GM19035 (cell line): ENCODE results near the gene MGAT1.
"Not testable (repeated sequence)": the region's sequence is repeated elsewhere in the genome, so short reads cannot be mapped to it uniquely, and the experiment has no call there.

Experiments used
- ATAC-seq: cut with Tn5 transposase; IDR thresholded peaks from one replicate; pipeline ENCODE4 v1.9.1; 2021; ENCODE audit not compliant: unreplicated experiment

The MGAT1 gene

DNA sequence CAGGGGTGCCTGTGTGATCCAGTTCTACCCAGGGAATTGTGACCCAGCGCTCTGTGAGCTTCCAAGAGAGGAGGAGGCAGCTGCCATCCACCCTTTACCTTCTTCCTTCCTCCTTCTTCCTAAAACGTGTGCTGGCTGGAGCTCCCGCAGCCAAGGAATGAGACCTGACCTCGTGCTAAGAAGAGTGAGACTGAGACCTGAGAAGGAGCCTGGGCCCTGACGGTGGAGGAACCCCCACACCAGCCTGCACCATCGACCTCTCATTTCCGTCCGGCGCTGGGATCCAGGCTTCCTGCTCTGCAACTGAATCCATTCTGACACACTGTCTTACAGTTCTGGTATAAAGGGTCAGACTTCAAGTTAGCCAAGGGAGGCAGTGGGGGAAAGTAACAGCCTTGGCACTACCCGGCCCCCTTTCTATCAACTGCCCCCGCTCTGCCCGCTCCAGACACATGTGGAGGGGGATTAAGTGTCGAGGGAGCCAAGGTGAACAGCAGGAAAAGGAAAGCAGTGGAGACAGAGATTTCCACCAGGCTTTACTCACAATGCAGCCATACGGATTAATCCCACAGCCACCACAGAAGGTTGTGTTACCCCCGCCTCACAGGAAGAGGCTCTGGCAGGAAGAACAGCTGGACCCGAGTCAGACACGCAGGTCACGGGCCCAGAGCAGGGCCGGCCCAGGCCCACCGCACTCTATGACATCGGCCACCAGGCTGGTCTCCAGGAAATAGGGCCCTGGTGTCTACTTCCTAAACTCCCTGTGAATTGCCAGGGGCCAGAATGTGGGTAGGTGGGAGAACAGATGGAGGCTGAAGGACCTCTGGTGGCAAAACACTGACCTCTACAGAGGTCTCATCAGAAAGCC lies 15.8 kb downstream of the MGAT1 start:
- no peak for ATAC-seq

DNA sequence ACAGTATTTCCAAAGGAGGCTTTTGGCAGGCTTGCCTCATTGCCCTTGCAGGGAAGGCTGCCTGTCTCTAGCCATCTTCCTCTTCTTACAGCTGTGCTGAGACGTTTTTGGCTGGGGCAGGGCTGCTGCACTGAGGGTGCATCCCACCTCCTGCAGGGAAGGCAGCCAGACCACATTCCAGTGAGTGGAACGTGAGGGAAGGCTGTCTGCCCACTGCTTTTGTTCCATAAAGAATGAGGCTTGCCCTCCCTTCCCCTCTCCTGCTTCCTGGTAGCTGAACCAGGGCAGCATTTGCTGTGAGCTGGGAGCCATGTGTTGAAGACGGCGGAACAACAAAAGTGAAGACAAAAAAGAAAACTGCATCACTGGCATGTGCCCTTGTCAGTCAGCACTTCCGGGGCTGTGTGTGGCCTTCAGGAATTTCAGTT lies 16.8 kb downstream of the MGAT1 start:
- no peak for ATAC-seq

DNA sequence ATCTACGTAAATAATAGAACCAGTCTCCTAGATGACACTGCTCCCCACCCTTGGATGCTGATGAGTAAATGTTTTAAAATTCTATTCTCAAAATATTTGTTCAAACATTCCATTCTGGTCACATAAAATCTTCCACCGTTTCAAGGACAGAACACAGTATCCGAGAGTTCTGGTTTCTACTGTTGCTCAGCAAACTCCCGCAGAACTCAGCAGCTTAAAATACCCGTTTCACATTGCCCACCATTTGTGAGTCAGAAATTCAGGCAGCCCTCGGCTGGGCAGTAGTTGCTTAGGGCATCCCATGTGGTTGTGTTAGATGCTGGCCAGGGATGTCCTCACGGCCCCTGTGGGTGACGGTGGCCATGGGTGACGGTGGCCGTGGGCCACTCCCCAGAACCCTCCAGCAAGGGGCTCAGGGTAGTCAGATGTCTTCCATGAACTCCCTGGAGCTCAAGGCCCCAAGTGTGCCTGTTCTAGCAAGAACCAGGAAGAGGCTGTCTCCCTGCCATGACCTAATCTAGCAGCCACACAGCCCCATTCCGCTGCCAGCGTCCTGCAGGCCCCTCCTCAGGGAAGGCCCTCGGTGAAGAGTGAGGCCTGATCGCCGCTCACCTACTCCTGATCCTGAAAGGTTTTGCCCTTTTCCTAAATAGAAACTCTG lies 17.4 kb downstream of the MGAT1 start:
- ATAC-seq: no peak

- ATAC-seq: peak; percentile 53
Observed at GRCh38 chr5:180784497-180785097, 18.0 kb downstream of the MGAT1 start.

DNA sequence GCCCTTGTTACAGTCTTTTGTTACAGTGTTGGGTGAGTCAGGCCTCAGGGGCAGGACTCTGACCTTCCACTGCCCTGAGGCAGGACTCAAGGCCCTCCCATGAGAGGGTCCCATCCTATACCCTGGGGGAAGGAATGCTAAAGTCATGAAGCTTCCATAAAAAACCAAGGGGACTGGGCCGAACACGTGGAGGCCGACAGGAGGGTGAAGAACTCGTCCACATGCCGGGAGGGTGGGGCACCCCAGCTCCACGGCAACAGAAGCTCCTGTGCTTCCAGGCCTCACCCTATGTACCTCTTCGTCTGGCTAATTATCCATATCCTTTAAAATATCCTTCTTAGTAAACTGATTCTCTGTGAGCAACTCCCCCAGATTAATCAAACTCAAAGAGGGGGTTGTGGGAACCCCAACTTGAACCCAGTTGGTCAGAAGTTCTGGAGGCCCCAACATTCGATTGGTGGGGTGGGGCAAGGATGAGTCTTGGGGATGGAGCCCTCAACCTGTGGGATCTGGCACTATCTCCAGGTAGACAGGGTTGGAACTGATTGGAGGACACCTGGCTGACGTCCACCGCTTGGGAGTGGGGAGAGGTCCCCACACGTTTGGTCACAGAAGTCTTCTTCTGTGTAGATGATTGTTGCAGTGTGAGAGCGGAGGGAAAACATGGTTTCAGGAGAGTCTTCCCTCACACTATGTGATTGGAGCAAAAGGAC lies 19.1 kb downstream of the MGAT1 start:
- no peak for ATAC-seq

- no peak for ATAC-seq
Observed at GRCh38 chr5:180782748-180783147, 19.9 kb downstream of the MGAT1 start.

DNA sequence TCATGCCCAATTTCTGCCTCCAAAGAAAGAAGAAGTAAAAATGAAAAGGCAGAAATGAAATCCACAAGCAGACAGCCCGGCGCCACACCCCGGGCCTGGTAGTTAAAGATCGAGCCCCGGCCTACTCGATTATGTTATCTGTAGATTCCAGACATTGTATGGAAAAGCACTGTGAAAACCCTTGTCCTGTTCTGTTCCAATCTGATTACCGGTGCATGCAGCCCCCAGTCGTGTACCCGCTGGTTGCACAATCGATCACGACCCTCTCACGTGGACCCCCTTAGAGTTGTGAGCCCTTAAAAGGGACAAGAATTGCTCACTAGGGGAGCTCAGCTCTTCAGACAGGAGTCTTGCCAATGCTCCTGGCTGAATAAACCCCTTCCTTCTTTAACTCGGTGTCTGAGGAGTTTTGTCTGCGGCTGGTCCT lies 20.7 kb downstream of the MGAT1 start:
- ATAC-seq: not testable (repeated sequence)

- ATAC-seq: no peak
Observed at GRCh38 chr5:180779985-180780610, 22.5 kb downstream of the MGAT1 start.

GRCh38 chr5:180777475-180777874 lies 25.1 kb downstream of the MGAT1 start:
- ATAC-seq: no peak

DNA sequence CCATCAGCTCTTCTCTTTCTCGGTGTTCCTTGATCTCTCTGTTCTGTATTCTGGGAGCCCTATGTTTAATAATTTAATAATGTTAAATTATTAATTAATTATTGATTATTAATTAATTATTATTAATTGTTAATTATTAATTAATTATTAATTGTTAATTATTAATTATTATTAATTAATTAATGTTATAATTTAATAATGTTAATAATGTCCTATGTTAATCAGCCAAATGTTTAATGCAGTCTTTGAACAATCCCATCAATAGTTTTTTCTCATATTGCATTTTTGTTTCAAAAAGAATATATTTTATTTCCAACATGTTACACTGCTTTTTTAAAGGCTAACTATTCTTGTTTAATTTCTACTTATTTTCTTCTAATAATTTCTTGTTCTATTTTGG lies 26.2 kb downstream of the MGAT1 start:
- no peak for ATAC-seq

- ATAC-seq: no peak
Observed at GRCh38 chr5:180775624-180776023, 27.0 kb downstream of the MGAT1 start.

GRCh38 chr5:180771839-180772238 lies 30.8 kb downstream of the MGAT1 start:
- ATAC-seq: no peak

GRCh38 chr5:180769821-180770220 lies 32.8 kb downstream of the MGAT1 start:
- ATAC-seq: no peak

DNA sequence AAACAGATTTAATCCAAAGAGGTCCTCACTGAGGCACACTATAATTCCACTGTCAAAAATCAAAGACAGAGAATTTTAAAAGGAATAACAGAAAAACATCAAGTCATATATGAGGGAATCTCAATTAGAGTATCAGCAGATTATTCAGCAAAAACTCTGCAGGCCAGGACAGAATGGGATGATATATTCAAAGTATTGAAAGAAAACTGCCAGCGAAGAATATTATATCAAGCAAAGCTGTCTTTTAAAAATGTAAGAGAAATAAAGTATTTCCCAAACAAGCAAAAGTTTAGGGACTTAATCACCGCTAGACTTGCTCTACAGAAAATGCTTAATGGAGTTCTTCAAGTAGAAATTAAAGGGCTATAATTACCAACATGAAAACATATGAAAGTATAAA lies 47.0 kb downstream of the MGAT1 start:
- ATAC-seq: no peak

GRCh38 chr5:180744253-180744652 lies 58.4 kb downstream of the MGAT1 start:
- no peak for ATAC-seq

- no peak for ATAC-seq
Observed at GRCh38 chr5:180742727-180743126, 59.9 kb downstream of the MGAT1 start.

DNA sequence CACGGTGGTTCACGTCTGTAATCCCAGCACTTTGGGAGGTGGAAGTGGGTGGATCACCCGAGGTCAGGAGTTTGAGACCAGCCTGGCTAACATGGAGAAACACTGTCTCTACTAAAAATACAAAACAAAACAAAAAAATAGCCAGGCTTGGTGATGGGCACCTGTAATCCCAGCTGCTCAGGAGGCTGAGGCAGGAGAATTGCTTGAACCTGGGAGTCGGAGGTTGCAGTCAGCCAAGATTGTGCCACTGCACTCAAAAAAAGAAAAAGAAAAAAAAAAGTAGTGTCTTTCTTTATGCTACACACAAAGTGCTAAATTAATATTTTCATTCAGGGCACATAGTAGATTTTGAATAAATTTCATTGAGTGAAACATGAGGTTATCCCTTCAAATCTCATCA lies 61.7 kb downstream of the MGAT1 start:
- not testable (repeated sequence) for ATAC-seq

- no peak for ATAC-seq
Observed at GRCh38 chr5:180739958-180740357, 62.6 kb downstream of the MGAT1 start, which contains the start of gene OR2Y1. Gene OR2Y1, minus strand, starts transcription at chr5:180740058. Its CDS starts 0 bp downstream, at chr5:180740058.

- ATAC-seq: no peak
Observed at GRCh38 chr5:180739271-180739670, 63.3 kb downstream of the MGAT1 start.

DNA sequence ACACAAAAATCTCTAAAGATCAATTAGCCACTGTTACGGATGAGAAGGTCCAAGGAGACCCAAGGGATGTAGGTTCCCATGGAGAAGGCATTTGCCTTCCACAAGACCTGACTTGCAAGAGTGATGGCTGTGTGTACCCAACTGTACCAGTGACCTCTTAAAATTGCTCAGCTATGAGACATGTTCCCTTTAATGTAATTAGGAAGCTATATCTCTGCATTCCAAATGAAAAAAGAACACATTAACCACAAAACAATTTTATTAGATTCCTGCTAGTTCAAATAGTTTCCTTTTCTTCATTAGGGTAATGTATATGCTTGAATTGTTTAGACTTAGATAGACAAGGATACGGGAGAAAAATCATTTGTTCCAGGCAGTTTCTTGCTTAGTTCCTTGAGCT lies 66.1 kb downstream of the MGAT1 start:
- no peak for ATAC-seq
